ENCODE data around the gene NCKAP1. TPM values are rescaled to one million over a fixed set of nuclear protein-coding genes. Genes with fewer than 3 reads are reported as not detected.

NCKAP1 gene
- 110 and 125 TPM in 2 replicates for total RNA-seq (2012; rRNA removed)

DNA sequence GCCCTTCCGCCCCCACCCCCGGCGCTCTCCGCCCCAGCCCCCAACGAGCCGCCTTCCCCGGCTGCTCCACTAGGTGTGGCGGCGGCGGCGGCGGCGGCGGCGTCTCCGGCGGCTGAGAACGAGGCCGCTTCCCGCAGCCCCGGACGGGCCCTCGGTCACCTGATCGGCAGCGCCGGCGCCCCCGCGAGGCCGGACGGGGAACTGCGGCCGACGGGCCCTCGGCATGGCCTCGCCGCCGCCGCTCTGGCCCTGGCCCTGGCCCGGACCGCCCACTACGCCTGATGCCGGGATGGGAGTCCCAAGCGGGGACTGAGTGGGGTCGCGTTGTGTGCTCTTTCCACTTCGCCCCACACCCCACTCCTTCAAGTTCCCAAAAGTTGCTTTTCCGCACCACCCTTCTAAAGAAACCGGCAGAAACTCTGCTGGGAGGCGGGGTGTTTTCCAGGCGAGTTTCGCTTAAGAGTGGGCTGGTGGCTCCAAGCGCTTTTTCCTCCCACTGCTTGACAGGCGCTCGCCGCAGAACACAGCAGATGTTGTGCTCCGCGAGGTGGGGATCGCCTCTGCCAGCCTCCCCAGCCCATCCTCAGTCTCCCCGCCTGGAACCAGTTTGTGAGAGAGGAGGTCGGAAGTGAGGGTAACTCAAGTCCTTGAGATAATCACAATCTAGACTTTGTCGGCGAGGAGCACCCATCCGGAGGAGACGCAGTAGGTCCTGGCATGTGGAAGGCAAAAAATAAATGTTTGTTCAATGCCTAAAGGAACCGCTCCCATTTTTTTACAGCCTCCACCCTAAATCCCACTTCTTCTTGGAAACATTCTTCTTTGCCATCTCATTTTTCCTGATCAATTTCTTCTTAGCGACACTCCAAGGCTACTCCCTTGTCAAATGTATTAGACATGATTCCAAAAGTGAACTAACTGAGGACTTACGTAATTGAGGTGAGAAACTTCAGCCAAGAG, at the start of gene NCKAP1:
TSS of gene NCKAP1 (minus strand) at position 117 of the 960 bp plus-strand sequence. CDS start 358 bp downstream, outside the sequence.
- H3K27me3 ChIP-seq (ENCODE audit: control insufficient read depth, insufficient read depth, low read length), result no peaks in the 10 kb centered on the region
- H3K4me2 ChIP-seq (ENCODE audit: low read length), result peak within 1 kb of the TSS; percentile 96
- H3K9ac ChIP-seq (ENCODE audit: low read depth, low read length), result peak within 1 kb of the TSS; percentile 92
- H3K4me3 ChIP-seq (ENCODE audit: low read length), result peak within 1 kb of the TSS; percentile 86
- H3K4me1 ChIP-seq (ENCODE audit: control insufficient read depth, insufficient read depth, low read length), result peaks cover 20% of the 10 kb centered on the region
- H3K36me3 ChIP-seq (ENCODE audit: insufficient read depth, low read length), result no peaks in the 10 kb centered on the region
- H3K9me3 ChIP-seq (replicated peaks; ENCODE audit: low read length), result no peaks in the 10 kb centered on the region

GRCh38 chr2:183081911-183082310, 43.7 kb upstream of the NCKAP1 start:
- peak overlapping the region; percentile 46 for H3K4me2 ChIP-seq (ENCODE audit: low read length)
- H3K4me3 ChIP-seq (ENCODE audit: low read length), result no peak overlapping the region
- peaks cover 7% of the 10 kb centered on the region for H3K4me1 ChIP-seq (ENCODE audit: control insufficient read depth, insufficient read depth, low read length)
- no peaks in the 10 kb centered on the region for H3K9me3 ChIP-seq (replicated peaks; ENCODE audit: low read length)
- H3K27me3 ChIP-seq (ENCODE audit: control insufficient read depth, insufficient read depth, low read length), result no peaks in the 10 kb centered on the region
- no peaks in the 10 kb centered on the region for H3K36me3 ChIP-seq (ENCODE audit: insufficient read depth, low read length)
- H3K9ac ChIP-seq (ENCODE audit: low read depth, low read length), result no peak overlapping the region

DNA sequence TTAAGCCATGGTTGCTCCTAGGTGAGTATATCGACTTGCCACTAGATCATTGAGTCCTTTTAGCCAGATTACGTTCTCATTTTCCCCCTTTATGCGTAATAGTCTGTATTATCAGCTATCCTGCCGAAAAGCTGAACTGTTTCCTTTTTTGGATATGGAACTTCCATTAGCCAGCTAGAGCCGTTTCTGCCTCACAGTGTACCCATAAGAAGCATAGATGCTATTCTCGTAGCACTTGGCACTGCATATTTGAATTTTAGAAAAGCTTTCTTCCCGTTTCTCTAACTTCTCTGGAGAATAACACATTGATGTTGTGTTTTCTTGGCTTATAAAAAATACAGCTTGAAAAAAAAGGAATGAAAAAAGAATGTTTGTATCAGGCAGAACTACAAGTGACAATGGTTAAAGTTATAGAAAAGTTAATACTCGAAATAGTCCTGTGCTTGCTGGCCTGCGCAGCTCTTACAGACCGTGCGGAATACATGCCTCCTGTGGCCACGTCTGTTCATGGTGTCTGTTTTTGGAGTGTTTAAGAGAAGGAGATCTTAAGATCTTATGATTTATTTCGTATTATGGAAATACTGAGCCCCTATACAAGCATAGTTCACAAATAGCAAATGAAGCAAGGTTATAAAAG, 41.0 kb upstream of the NCKAP1 start:
- peak overlapping the region; percentile 78 for H3K4me3 ChIP-seq (ENCODE audit: low read length)

DNA sequence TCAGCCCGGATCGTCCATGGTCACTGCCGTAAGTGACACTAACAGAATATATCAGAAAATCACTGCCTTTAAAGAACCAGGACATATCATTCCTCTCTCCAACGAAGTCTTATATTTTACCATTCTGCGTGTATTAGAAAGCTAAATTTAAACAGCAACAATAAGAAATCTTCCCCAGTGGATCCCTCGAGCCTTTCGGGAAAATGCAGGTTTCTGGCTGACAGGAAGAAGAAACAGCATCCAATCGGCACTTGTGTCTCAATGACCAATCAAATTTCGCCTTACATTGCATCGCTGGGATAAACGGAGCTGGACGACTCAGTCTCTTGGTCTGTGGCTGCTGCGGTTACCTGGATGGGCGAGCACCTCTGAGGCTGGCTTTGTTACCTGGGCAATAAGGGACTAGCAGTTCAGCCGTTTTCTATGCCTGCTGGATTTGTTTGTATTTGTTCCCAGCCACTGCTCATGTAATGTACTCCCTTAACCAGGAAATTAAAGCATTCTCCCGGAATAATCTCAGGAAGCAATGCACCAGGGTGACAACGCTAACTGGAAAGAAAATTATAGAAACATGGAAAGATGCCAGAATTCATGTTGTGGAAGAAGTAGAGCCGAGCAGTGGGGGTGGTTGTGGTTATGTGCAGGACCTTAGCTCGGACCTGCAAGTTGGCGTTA, 40.3 kb upstream of the NCKAP1 start, which contains the start of gene DUSP19:
TSS of gene DUSP19 (plus strand) at position 284 of the 675 bp plus-strand sequence. CDS start at position 471, 187 bp downstream.
- peak within 1 kb of the TSS; percentile 78 for H3K4me3 ChIP-seq (ENCODE audit: low read length)
- H3K36me3 ChIP-seq (ENCODE audit: insufficient read depth, low read length), result no peaks in the 10 kb centered on the region
- peaks cover 19% of the 10 kb centered on the region for H3K27me3 ChIP-seq (ENCODE audit: control insufficient read depth, insufficient read depth, low read length)
- peak within 1 kb of the TSS; percentile 77 for H3K9ac ChIP-seq (ENCODE audit: low read depth, low read length)
- H3K4me1 ChIP-seq (ENCODE audit: control insufficient read depth, insufficient read depth, low read length), result peaks cover 7% of the 10 kb centered on the region
- peak within 1 kb of the TSS; percentile 94 for H3K4me2 ChIP-seq (ENCODE audit: low read length)
- no peaks in the 10 kb centered on the region for H3K9me3 ChIP-seq (replicated peaks; ENCODE audit: low read length)

More for the DNA sequence above, 41.0 kb upstream of the NCKAP1 start:
- Histone ChIP-seq H3K9me3 (replicated peaks; ENCODE audit: low read length) (no peaks in the 10 kb centered on the region), H3K4me1 (ENCODE audit: control insufficient read depth, insufficient read depth, low read length) (peaks cover 7% of the 10 kb centered on the region), H3K27me3 (ENCODE audit: control insufficient read depth, insufficient read depth, low read length) (peaks cover 17% of the 10 kb centered on the region), H3K36me3 (ENCODE audit: insufficient read depth, low read length) (no peaks in the 10 kb centered on the region), H3K9ac (ENCODE audit: low read depth, low read length) (peak overlapping the region; percentile 77), H3K4me2 (ENCODE audit: low read length) (peak overlapping the region; percentile 94)

DNA sequence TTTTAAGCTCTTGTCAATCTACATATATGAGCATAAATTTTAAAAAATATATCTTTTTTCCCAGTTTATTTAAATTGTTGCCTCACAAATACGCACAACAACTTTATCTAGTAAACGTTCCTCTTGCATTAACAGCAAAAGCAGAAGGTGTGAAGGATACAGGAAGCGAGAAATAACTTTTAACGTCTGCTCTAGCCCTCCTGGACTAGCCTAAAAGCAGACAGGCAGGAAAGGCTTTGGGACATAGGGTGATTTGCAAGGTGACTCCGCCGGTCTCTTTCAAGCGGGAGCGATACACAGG, 39.9 kb upstream of the NCKAP1 start:
- no peaks in the 10 kb centered on the region for H3K36me3 ChIP-seq (ENCODE audit: insufficient read depth, low read length)
- peaks cover 7% of the 10 kb centered on the region for H3K4me1 ChIP-seq (ENCODE audit: control insufficient read depth, insufficient read depth, low read length)
- peak overlapping the region; percentile 78 for H3K4me3 ChIP-seq (ENCODE audit: low read length)
- H3K9me3 ChIP-seq (replicated peaks; ENCODE audit: low read length), result no peaks in the 10 kb centered on the region
- peaks cover 19% of the 10 kb centered on the region for H3K27me3 ChIP-seq (ENCODE audit: control insufficient read depth, insufficient read depth, low read length)
- H3K4me2 ChIP-seq (ENCODE audit: low read length), result peak overlapping the region; percentile 94
- peak overlapping the region; percentile 77 for H3K9ac ChIP-seq (ENCODE audit: low read depth, low read length)

DNA sequence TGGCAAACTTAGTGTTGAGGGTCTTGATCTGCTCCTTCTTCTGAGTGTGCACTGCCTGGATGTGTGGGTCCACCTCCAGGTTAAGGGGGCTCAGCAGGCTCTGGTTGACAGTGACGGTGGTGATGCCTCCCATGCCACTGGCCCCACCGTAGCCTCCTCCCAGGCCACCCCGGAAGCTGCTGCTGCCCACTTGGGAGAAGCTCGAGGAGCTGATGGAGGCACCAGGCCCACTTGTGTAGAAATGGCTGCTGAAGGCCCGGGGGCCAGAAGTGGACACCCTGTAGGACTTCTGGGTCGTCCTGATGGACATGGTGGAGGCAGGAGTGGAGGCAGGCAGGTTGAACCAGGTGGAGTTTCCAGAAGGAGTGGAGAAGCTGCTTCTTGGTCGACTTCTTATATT, 33.9 kb upstream of the NCKAP1 start:
- Histone ChIP-seq H3K4me2 (ENCODE audit: low read length) (no peak overlapping the region), H3K9me3 (replicated peaks; ENCODE audit: low read length) (no peaks in the 10 kb centered on the region), H3K9ac (ENCODE audit: low read depth, low read length) (no peak overlapping the region), H3K4me3 (ENCODE audit: low read length) (no peak overlapping the region), H3K36me3 (ENCODE audit: insufficient read depth, low read length) (no peaks in the 10 kb centered on the region), H3K4me1 (ENCODE audit: control insufficient read depth, insufficient read depth, low read length) (no peaks in the 10 kb centered on the region), H3K27me3 (ENCODE audit: control insufficient read depth, insufficient read depth, low read length) (peaks cover 19% of the 10 kb centered on the region)

GRCh38 chr2:183070942-183071844, 32.9 kb upstream of the NCKAP1 start:
- H3K36me3 ChIP-seq (ENCODE audit: insufficient read depth, low read length), result no peaks in the 10 kb centered on the region
- no peak overlapping the region for H3K4me3 ChIP-seq (ENCODE audit: low read length)
- H3K27me3 ChIP-seq (ENCODE audit: control insufficient read depth, insufficient read depth, low read length), result peaks cover 24% of the 10 kb centered on the region
- no peak overlapping the region for H3K9ac ChIP-seq (ENCODE audit: low read depth, low read length)
- no peaks in the 10 kb centered on the region for H3K4me1 ChIP-seq (ENCODE audit: control insufficient read depth, insufficient read depth, low read length)
- H3K4me2 ChIP-seq (ENCODE audit: low read length), result peak overlapping the region; percentile 48
- H3K9me3 ChIP-seq (replicated peaks; ENCODE audit: low read length), result no peaks in the 10 kb centered on the region

GRCh38 chr2:183069174-183069573, 30.9 kb upstream of the NCKAP1 start:
- H3K9me3 ChIP-seq (replicated peaks; ENCODE audit: low read length), result no peaks in the 10 kb centered on the region
- H3K9ac ChIP-seq (ENCODE audit: low read depth, low read length), result no peak overlapping the region
- peaks cover 7% of the 10 kb centered on the region for H3K27me3 ChIP-seq (ENCODE audit: control insufficient read depth, insufficient read depth, low read length)
- H3K36me3 ChIP-seq (ENCODE audit: insufficient read depth, low read length), result no peaks in the 10 kb centered on the region
- no peak overlapping the region for H3K4me3 ChIP-seq (ENCODE audit: low read length)
- H3K4me2 ChIP-seq (ENCODE audit: low read length), result no peak overlapping the region
- no peaks in the 10 kb centered on the region for H3K4me1 ChIP-seq (ENCODE audit: control insufficient read depth, insufficient read depth, low read length)

DNA sequence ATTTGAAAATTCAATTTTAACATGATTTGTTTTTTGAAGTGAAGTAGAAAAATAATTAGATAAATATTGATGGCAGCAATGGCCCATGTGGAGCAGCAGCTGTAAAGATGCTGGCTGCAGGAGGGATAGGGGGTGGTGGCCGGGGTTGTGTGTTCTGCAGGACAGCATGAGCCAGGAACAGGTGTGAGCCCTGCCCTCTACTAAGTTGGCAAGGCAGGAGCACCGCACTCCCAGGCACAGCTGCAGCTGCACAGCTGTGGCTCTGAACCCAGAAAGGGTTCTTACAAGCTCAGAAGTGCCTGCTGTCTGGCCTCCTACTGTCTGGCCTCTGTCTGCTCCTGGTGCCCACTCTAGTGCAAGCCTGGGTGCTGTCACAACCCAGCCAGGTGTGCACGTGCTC, 30.3 kb upstream of the NCKAP1 start:
- H3K4me3 ChIP-seq (ENCODE audit: low read length), result no peak overlapping the region
- no peaks in the 10 kb centered on the region for H3K9me3 ChIP-seq (replicated peaks; ENCODE audit: low read length)
- no peak overlapping the region for H3K9ac ChIP-seq (ENCODE audit: low read depth, low read length)
- no peaks in the 10 kb centered on the region for H3K4me1 ChIP-seq (ENCODE audit: control insufficient read depth, insufficient read depth, low read length)
- no peak overlapping the region for H3K4me2 ChIP-seq (ENCODE audit: low read length)
- H3K36me3 ChIP-seq (ENCODE audit: insufficient read depth, low read length), result no peaks in the 10 kb centered on the region
- H3K27me3 ChIP-seq (ENCODE audit: control insufficient read depth, insufficient read depth, low read length), result peaks cover 6% of the 10 kb centered on the region

DNA sequence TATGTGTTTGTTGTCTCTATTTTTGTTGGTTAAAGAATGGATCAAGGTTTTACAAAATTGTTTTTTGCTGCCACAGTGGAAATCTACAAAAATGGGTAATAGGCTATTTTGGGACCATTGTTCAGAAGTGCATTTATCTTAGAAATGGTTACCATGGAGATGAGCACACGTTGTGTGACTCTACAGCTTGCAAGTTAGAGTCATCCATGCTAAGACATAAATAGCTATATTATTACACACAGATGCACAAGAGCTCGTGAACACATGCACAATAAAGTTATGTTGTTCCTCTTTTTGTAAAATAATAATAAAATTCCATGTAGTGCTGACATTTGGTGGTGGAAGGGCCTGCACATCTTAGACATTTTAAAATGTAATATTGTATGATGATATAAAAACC, 24.8 kb upstream of the NCKAP1 start:
- H3K4me1 ChIP-seq (ENCODE audit: control insufficient read depth, insufficient read depth, low read length), result peaks cover 19% of the 10 kb centered on the region
- no peak overlapping the region for H3K4me2 ChIP-seq (ENCODE audit: low read length)
- no peak overlapping the region for H3K9ac ChIP-seq (ENCODE audit: low read depth, low read length)
- no peak overlapping the region for H3K4me3 ChIP-seq (ENCODE audit: low read length)
- H3K36me3 ChIP-seq (ENCODE audit: insufficient read depth, low read length), result no peaks in the 10 kb centered on the region
- no peaks in the 10 kb centered on the region for H3K9me3 ChIP-seq (replicated peaks; ENCODE audit: low read length)
- H3K27me3 ChIP-seq (ENCODE audit: control insufficient read depth, insufficient read depth, low read length), result peaks cover 6% of the 10 kb centered on the region

All from skeletal muscle satellite cell (primary cell).